GM19455 (cell line): ENCODE measurements around the gene CYP2D6.
"Not testable (repeated sequence)": the region's sequence is repeated elsewhere in the genome, so short reads cannot be mapped to it uniquely, and the experiment has no call there.

ENCODE experiments used
- ATAC-seq: cut with Tn5 transposase; IDR thresholded peaks from one replicate; pipeline ENCODE4 v1.9.1; 2021; ENCODE audit not compliant: unreplicated experiment

The CYP2D6 gene

GRCh38 chr22:42158456-42159132 is 28.0 kb upstream of the CYP2D6 start:
- no peak for ATAC-seq

DNA sequence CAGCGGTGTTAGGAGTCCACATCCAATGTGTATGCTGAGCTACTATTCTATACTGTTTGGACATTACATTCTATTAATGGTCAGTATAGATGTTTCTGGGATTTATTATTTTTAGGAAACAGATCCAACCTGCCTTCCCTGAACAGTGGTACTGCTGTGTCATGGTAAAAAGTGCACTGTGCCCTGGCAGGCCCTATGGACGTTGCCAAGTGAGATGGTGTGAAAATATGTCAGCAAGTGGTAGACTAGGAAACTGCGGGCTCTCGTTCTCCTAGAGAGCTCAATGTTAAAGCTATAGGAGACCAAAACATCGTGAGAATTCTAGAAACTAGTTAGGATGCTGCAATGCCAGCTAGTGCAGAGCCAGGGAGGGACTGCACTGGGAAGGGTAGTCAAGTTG is 26.0 kb upstream of the CYP2D6 start:
- ATAC-seq, result no peak

GRCh38 chr22:42156121-42156520 is 25.5 kb upstream of the CYP2D6 start:
- no peak for ATAC-seq

- no peak for ATAC-seq
Measured at GRCh38 chr22:42155053-42155543, 24.5 kb upstream of the CYP2D6 start.

DNA sequence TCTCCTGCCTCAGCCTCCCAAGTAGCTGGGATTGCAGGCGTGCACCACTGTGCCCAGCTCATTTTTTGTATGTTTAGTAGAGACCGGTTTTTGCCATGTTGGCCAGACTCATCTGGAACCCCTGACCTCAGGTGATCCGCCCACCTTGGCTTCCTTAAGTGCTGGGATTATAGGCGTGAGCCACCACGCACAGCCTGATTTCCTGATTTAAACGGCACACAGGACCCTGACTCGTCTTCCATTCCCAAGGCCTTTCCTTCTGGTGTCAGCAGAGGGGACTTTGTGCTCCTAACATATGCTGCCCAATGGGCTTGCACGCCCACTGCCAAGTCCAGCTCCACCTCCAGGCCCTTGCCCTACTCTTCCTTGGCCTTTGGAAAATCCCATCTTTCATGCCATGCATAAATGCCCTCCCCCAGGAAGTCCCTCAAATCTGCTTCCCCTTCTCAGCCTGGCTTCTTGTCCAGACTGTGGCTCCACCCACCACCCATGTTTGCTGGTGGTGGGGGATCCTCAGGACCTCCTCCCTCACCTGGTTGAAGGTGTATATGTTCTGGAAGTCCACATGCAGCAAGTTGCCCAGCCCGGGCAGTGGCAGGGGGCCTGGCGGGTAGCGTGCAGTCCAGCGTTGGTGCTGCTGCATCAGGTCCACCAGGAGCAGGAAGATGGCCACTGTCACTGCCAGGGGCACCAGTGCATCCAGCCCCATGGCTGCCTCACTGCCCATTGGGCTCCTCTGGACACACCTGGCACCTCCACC is 23.9 kb upstream of the CYP2D6 start:
- no peak for ATAC-seq

DNA sequence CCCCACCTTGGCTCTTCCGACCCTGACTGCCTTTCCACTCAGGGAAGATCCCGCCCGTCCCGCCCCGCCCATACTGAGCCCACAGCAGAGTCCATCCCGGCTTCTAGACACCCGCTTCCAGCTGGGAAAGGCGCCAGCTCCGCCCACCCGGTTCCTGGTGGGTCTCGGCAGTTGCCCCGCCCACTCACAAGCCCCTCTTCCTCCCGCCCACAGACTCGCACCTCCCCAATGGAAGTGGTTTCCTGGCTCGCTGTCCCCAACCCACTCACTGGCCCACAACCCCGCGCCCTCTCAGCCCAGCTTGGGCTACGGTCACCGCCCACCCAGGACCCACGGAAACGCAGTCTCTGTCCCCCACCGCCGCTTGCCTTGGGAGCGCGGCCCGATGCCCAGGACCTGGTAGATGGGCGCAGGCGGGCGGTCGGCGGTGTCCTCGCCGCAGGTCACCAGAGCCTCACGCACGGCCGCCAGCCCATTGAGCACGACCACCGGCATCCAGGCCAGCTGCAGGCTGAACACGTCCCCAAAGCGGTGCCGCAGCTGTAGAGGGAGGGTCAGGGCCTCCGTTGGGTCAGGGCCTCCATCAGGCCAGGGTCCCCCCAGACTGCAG is 22.2 kb upstream of the CYP2D6 start:
- no peak for ATAC-seq

DNA sequence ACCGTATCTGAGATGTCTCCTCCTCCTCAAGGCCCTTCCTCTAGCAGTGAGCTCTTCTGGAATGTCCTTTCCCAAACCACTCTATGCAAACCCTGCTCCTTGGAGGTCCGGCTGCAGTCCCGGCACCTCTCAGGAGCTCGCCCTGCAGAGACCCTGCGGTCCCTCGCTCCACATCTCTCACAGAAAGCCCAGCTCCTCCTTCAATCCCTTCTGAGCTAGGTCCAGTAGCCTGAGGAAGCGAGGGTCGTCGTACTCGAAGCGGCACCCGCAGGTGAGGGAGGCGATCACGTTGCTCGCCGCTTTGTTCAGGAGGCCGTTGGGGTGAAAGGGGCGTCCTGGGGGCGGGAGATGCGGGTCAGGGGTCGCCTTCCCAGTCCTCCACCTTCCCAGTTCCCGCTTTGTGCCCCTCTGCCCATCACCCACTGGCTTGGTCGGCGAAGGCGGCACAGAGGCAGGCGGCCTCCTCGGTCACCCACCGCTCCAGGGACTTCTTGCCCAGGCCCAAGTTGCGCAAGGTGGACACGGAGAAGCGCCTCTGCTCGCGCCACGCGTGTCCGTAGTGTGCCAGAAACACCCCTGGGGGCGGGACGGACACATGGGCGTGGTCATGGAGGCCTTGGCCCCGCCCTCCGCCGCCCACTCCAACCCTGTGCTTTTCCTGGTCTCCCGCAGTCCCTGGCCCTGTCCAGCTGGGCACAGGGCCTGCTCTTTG is 21.5 kb upstream of the CYP2D6 start:
- ATAC-seq, result no peak

DNA sequence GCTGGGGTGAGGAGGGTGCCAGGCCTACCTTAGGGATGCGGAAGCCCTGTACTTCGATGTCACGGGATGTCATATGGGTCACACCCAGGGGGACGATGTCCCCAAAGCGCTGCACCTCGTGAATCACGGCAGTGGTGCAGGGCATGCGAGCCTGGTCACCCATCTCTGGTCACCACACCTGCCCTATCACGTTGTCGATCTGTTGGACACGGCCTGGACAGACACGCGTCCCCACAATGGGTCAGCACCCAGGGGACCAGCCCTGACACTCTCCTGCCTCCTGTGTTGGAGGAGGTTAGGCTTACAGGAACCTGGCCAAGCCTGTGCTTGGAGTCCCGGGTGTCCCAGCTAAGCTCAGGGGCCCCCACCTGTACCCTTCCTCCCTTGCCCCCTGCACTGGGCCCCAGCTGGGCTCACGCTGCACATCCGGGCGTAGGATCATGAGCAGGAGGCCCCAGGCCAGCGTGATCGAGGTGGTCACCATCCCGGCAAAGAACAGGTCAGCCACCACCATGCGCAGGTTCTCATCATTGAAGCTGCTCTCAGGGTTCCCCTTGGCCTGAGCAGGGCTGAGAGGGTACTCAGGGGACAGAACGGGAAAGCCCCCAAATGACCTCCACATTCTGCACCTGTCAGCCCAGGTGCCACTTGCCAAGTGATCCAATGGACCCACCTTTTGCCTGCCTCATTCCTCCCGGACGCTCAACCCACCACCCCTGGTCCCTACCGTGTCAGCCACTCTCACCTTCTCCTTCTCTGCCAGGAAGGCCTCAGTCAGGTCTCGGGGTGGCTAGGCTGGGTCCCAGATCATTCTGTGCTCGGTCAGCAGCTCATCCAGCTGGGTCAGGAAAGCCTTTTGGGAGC is 20.3 kb upstream of the CYP2D6 start:
- ATAC-seq, result no peak

GRCh38 chr22:42149798-42150197 is 19.2 kb upstream of the CYP2D6 start:
- not testable (repeated sequence) for ATAC-seq

- no peak for ATAC-seq
Measured at GRCh38 chr22:42145175-42145574, 14.6 kb upstream of the CYP2D6 start.

GRCh38 chr22:42143859-42144822 is 13.5 kb upstream of the CYP2D6 start:
- ATAC-seq, result not testable (repeated sequence)

GRCh38 chr22:42142771-42143461 is 12.3 kb upstream of the CYP2D6 start:
- no peak for ATAC-seq

DNA sequence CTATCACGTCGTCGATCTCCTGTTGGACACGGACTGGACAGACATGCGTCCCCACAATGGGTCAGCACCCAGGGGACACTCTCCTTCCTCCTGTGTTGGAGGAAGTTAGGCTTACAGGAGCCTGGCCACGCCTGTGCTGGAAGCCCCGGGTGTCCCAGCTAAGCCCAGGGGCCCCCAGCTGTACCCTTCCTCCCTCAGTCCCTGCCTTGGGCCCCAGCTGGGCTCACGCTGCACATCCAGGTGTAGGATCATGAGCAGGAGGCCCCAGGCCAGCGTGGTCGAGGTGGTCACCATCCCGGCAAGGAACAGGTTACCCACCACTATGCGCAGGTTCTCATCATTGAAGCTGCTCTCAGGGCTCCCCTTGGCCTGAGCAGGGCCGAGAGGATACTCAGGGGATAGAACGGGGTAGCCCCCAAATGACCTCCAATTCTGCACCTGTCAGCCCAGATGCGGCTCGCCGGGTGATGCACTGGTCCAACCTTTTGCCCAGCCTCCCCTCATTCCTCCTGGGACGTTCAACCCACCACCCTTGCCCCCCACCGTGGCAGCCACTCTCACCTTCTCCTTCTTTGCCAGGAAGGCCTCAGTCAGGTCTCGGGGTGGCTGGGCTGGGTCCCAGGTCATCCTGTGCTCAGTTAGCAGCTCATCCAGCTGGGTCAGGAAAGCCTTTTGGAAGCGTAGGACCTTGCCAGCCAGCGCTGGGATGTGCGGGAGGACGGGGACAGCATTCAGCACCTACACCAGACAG is 10.9 kb upstream of the CYP2D6 start:
- ATAC-seq, result not testable (repeated sequence)

DNA sequence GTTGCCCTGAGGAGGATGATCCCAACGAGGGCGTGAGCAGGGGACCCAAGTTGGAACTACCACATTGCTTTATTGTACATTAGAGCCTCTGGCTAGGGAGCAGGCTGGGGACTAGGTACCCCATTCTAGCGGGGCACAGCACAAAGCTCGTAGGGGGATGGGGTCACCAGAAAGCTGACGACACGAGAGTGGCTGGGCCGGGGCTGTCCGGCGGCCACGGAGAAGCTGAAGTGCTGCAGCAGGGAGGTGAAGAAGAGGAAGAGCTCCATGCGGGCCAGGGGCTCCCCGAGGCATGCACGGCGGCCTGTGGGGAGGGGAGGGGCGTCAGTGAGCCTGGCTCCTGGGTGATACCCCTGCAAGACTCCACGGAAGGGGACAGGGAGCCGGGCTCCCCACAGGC is 9.5 kb upstream of the CYP2D6 start:
- not testable (repeated sequence) for ATAC-seq

GRCh38 chr22:42139508-42139907 is 8.9 kb upstream of the CYP2D6 start:
- ATAC-seq, result not testable (repeated sequence)

DNA sequence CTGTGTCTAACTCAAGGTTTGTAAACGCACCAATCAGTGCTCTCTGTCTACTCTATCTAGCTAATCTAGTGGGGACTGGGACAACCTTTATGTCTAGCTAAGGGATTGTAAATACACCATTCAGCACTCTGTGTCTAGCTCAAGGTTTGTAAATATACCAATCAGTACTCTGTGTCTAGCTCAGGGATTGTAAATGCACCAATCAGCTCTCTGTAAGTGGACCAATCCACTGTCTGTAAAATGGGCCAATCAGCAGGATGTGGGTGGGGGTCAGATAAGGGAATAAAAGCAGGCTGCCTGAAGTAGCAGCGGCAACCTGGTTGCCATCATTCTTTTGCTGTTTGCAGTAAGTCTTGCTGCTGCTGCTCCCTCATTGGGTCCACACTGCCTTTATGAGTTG is 8.4 kb upstream of the CYP2D6 start:
- no peak for ATAC-seq

DNA sequence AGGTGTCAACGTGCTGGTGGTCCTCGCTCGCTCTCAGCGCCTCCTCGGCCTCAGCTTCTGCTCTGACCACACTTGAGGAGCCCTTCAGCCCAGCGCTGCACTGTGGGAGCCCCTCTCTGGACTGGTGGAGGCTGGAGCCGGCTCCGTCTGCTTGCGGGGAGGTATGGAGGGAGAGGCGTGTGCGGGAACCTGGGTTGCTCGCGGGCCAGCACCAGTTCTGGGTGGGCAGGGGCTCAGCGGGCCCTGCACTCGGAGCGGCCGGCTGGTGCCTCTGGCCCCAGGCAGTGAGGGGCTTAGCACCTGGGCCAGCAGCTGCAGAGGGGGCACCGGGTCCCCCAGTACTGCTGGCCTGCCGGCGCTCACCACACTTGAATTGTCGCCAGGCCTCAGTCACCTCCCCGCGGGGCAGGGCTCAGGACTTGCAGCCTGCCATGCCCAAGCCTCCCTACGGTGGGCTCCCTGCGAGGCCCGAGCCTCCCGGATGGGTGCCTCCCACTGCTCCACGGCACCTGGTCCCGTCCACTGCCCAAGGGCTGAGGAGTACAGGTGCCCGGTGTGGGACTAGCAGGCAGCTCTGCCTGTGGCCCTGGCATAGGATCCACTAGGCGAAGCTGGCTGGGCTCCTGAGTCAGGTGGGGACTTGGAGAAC is 7.6 kb upstream of the CYP2D6 start:
- no peak for ATAC-seq
